Measurements from ENCODE around the gene CD274. TPM values are rescaled to one million over a fixed set of nuclear protein-coding genes. Genes with fewer than 3 reads are reported as not detected.
A peak's percentile ranks its signal among the peaks of the same experiment; 100 is the strongest.

The CD274 gene
- total and polyA plus RNA-seq, 2 donors (not counting 1 experiment from before 2014, with no cell fraction given) = 3.1 to 3.3 TPM

- Histone ChIP-seq H4K20me1 (ENCODE audit: control insufficient read depth, extremely low read depth, insufficient read depth, low read length) (no peaks in the 10 kb centered on the region), H3K36me3 (ENCODE audit: control insufficient read depth, insufficient read depth, low read length) (no peaks in the 10 kb centered on the region), H2AFZ (ENCODE audit: low read length) (no peak overlapping the region), H3K27me3 (ENCODE audit: control insufficient read depth, insufficient read depth, low read length) (no peaks in the 10 kb centered on the region), H3K4me3 (replicated peaks in 1 of 4; ENCODE audit: control extremely low read depth in 1 of 4, insufficient read depth in 1 of 4, low read depth in 3 of 4, low read length in 4 of 4) (no peak overlapping the region), H3K79me2 (ENCODE audit: control insufficient read depth, insufficient read depth, low read length) (peaks cover 18% of the 10 kb centered on the region), H3K27ac (ENCODE audit: insufficient read depth, low read length) (no peak overlapping the region), H3K9ac (ENCODE audit: insufficient read depth, low read length) (no peak overlapping the region), H3K4me1 (ENCODE audit: control insufficient read depth, extremely low read depth, insufficient read depth, low read length) (peaks cover 2% of the 10 kb centered on the region), H3K9me3 (ENCODE audit: control insufficient read depth, insufficient read depth, low read depth, low read length) (no peaks in the 10 kb centered on the region), H3K4me2 (ENCODE audit: extremely low read depth, insufficient read depth, low read length) (no peak overlapping the region)
- DNase-seq (ENCODE audit: low read depth in 2 of 2) = no peak
- TF ChIP-seq CTCF (conservative IDR thresholded peaks at IDR 0.05 in 1 of 2, IDR thresholded peaks at IDR 0.05 in 1 of 2; ENCODE audit: low read depth in 1 of 2, low read length in 2 of 2) (no peak), EZH2 (IDR thresholded peaks at IDR 0.05; ENCODE audit: low read length, missing control alignments) (no peak)
Measured at GRCh38 chr9:5448016-5448415, 2.3 kb upstream of the CD274 start.

GRCh38 chr9:5448461-5449435 lies 1.6 kb upstream of the CD274 start:
- Histone ChIP-seq H3K4me3 (replicated peaks in 1 of 4; ENCODE audit: control extremely low read depth in 1 of 4, insufficient read depth in 1 of 4, low read depth in 3 of 4, low read length in 4 of 4) (no peak overlapping the region), H3K79me2 (ENCODE audit: control insufficient read depth, insufficient read depth, low read length) (peaks cover 21% of the 10 kb centered on the region), H3K9me3 (ENCODE audit: control insufficient read depth, insufficient read depth, low read depth, low read length) (no peaks in the 10 kb centered on the region), H3K4me1 (ENCODE audit: control insufficient read depth, extremely low read depth, insufficient read depth, low read length) (peaks cover 2% of the 10 kb centered on the region), H2AFZ (ENCODE audit: low read length) (no peak overlapping the region), H3K27ac (ENCODE audit: insufficient read depth, low read length) (no peak overlapping the region), H3K27me3 (ENCODE audit: control insufficient read depth, insufficient read depth, low read length) (no peaks in the 10 kb centered on the region), H4K20me1 (ENCODE audit: control insufficient read depth, extremely low read depth, insufficient read depth, low read length) (no peaks in the 10 kb centered on the region), H3K36me3 (ENCODE audit: control insufficient read depth, insufficient read depth, low read length) (no peaks in the 10 kb centered on the region), H3K9ac (ENCODE audit: insufficient read depth, low read length) (no peak overlapping the region), H3K4me2 (ENCODE audit: extremely low read depth, insufficient read depth, low read length) (peak overlapping the region; percentile 88)
- DNase-seq (ENCODE audit: low read depth in 2 of 2) = no peak
- TF ChIP-seq EZH2 (IDR thresholded peaks at IDR 0.05; ENCODE audit: low read length, missing control alignments) (no peak), CTCF (conservative IDR thresholded peaks at IDR 0.05 in 1 of 2, IDR thresholded peaks at IDR 0.05 in 1 of 2; ENCODE audit: low read depth in 1 of 2, low read length in 2 of 2) (no peak)

- TF ChIP-seq EZH2 (IDR thresholded peaks at IDR 0.05; ENCODE audit: low read length, missing control alignments) (no peak), CTCF (conservative IDR thresholded peaks at IDR 0.05 in 1 of 2, IDR thresholded peaks at IDR 0.05 in 1 of 2; ENCODE audit: low read depth in 1 of 2, low read length in 2 of 2) (no peak)
- Histone ChIP-seq H3K4me3 (replicated peaks in 1 of 4; ENCODE audit: control extremely low read depth in 1 of 4, insufficient read depth in 1 of 4, low read depth in 3 of 4, low read length in 4 of 4) (peak overlapping the region; percentile 62 to 79 (median 74)), H2AFZ (ENCODE audit: low read length) (peak overlapping the region; percentile 68), H3K4me2 (ENCODE audit: extremely low read depth, insufficient read depth, low read length) (peak overlapping the region; percentile 88), H3K4me1 (ENCODE audit: control insufficient read depth, extremely low read depth, insufficient read depth, low read length) (peaks cover 8% of the 10 kb centered on the region), H4K20me1 (ENCODE audit: control insufficient read depth, extremely low read depth, insufficient read depth, low read length) (no peaks in the 10 kb centered on the region), H3K27ac (ENCODE audit: insufficient read depth, low read length) (peak overlapping the region; percentile 69), H3K9ac (ENCODE audit: insufficient read depth, low read length) (peak overlapping the region; percentile 43), H3K27me3 (ENCODE audit: control insufficient read depth, insufficient read depth, low read length) (no peaks in the 10 kb centered on the region), H3K36me3 (ENCODE audit: control insufficient read depth, insufficient read depth, low read length) (no peaks in the 10 kb centered on the region), H3K9me3 (ENCODE audit: control insufficient read depth, insufficient read depth, low read depth, low read length) (no peaks in the 10 kb centered on the region), H3K79me2 (ENCODE audit: control insufficient read depth, insufficient read depth, low read length) (peaks cover 25% of the 10 kb centered on the region)
- DNase-seq (ENCODE audit: low read depth in 2 of 2) = no peak
Measured at GRCh38 chr9:5449521-5450358, 602 bp upstream of the CD274 start.

Data from fibroblast of lung (primary cell).